ENCODE measurements around the gene CASP2.

CASP2 gene

DNA sequence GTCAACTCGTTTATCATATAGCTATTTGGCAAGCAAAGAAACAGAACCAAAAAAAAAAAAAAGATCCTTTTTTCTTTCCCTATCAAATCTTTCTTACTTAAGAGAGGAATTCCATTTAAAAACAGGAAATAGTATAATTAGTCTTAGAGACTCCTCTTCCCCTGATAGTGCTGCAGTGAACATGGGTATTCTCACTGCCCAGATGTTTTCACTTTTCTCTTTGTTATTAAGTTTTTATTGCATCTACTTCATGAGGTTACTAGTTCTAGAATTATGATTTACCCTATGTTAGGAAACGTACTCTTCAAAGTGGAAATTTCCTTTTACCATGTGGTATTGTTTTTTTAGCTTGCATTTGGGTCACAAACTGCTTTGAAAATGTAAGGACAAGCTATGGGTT lies 8.5 kb downstream of the CASP2 start:
- DNase-seq (ENCODE audit: low read depth) = no peak

DNA sequence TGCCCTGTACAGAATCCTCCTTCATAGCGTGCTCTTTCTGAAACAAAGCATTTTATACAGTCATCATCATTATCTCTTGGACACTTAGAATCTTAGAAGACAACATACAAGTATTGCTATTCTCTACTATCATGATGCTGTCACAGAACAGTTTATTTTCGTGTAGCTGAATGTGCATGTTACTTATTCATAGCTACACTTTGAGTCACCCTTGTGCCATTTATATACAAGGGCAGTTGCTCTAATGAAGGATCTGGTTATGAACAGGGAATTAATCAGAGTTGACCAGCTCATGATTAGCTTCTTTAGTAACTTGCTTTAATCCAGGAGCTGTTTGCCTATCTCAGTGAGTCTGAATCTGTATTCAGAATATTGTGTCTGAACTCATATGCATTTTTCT lies 11.2 kb downstream of the CASP2 start:
- no peak for DNase-seq (ENCODE audit: low read depth)

DNA sequence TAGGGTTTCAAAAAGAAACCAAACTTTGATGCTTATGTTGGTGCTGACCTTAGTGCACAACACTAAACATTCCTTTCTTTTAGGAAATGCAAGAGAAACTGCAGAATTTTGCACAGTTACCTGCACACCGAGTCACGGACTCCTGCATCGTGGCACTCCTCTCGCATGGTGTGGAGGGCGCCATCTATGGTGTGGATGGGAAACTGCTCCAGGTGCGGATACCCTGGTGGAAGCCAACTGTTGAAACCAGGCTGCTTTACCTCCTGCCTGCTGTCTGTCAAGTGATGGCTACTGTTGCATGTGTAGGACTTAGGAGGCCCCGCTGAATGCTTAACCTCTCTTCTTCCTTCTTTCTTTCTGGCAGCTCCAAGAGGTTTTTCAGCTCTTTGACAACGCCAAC lies 11.7 kb downstream of the CASP2 start:
- no peak for DNase-seq (ENCODE audit: low read depth)

DNA sequence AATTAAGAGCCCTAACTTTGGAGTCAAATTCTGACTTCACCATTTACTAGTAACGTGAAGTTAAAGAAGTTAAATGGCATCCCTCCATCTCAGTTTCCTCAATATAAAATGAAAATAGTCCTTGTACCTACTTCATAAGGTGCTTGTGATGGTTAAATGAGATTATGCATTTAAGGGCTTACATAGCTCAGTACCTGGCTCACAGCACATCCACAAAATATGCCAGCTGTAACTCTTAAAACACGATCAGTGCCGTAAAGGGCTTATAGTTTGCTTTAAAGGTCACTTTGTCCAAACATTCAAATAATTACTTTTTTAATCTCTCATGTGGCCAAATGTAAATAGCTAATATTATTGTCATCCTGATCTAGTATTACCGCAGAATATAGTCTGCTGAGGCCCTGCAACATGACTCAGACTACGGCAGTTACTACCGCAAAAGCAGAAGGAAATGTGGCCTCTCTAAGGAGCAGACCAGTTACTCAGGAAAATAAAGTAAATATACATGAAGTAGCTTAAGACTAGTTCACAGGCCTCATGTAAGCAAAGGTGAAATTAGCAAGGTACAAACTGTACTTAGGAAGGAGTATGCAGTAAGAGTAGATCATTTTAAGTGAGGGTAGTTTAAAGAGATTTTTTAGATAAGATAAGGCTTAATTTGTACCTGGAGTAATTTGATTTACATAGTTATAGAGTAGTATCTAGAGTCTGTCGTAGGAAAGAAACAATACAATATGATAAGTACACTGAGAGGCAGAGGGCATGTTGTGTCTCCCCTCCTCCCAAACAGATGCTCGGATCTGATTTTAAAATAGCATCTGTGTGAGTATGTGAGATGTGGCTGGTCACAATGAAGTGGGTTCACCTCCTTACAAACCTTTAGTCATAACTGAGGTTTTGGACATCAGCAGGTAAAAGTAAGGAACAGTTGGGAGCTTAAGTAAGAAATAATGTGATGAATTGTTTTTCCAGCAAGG lies 13.1 kb downstream of the CASP2 start:
- DNase-seq (ENCODE audit: low read depth) = no peak

DNA sequence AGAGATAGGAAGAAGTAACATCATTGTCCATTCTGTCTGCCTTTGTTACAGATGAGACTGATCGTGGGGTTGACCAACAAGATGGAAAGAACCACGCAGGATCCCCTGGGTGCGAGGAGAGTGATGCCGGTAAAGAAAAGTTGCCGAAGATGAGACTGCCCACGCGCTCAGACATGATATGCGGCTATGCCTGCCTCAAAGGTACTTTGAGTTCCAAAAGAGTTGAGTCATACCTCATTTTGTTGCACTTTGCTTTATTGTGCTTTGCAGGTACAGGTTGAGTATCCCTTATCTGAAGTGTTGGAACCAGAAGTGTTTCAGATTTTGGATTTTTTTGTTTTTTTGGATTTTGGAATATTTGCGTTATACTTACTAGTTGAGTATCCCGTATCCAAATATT lies 15.6 kb downstream of the CASP2 start:
- no peak for DNase-seq (ENCODE audit: low read depth)

DNA sequence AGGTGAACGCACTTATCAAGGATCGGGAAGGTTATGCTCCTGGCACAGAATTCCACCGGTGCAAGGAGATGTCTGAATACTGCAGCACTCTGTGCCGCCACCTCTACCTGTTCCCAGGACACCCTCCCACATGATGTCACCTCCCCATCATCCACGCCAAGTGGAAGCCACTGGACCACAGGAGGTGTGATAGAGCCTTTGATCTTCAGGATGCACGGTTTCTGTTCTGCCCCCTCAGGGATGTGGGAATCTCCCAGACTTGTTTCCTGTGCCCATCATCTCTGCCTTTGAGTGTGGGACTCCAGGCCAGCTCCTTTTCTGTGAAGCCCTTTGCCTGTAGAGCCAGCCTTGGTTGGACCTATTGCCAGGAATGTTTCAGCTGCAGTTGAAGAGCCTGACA lies 16.8 kb downstream of the CASP2 start:
- no peak for DNase-seq (ENCODE audit: low read depth)

DNA sequence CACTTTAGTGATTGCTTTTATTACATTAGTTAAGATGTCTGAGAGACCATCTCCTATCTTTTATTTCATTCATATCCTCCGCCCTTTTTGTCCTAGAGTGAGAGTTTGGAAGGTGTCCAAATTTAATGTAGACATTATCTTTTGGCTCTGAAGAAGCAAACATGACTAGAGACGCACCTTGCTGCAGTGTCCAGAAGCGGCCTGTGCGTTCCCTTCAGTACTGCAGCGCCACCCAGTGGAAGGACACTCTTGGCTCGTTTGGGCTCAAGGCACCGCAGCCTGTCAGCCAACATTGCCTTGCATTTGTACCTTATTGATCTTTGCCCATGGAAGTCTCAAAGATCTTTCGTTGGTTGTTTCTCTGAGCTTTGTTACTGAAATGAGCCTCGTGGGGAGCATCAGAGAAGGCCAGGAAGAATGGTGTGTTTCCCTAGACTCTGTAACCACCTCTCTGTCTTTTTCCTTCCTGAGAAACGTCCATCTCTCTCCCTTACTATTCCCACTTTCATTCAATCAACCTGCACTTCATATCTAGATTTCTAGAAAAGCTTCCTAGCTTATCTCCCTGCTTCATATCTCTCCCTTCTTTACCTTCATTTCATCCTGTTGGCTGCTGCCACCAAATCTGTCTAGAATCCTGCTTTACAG lies 17.4 kb downstream of the CASP2 start:
- peak; percentile 18 for DNase-seq (ENCODE audit: low read depth)

DNA sequence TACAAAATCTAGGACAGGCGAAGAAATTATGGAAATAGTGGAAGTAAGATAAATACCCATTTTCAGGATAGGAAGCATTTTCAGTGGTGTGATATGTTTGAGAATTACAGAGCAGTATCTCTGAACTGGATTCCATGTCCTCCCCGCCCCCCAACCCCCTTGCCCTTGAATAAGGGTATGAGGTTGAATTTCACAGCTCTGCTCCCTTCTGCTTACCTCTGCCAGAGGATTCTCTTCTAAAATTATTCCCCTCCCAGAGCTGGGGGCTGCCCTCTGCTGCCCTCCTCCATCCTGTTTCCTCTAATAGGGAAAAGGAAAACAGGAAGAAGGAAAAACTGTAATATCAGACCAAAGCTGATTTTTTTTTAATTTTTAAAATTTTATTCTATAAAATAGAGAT lies 20.5 kb downstream of the CASP2 start:
- no peak for DNase-seq (ENCODE audit: low read depth)

DNA sequence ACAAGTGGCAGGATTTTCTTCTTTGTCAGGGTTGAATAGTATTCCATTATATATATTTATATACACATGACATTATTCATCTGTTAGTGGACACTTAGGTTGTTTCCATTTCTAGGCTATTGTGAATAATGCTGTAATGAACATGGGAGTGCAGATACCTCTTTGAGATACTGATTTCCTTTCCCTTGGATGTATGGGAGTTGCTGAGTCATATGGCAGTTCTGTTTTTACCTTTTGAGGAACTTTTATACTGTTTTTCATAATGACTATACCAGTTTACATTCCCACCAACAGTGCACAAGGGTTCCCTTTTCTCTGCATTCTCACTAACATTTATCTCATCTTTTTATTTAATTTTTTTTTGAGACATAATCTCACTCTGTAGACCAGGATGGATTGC lies 26.0 kb downstream of the CASP2 start:
- no peak for DNase-seq (ENCODE audit: low read depth)

DNA sequence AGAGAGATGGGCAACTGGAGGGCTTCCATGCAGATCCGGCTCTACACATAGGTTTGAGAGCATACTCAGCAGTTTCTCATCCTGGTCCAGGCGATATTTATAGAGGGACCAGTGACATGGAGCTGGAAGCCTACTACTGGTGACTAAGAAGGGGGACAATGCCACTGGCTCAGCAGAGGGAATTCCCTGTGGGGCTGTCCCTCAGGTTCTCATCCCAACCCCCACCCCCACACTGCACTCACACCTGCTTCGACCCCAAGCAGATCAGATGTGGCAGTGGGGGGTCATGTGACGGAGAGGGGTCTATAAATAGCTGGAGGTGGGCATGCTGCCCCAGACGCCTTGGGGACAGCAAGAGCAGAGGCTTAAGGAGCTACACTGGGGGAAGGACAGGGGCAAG lies 27.6 kb downstream of the CASP2 start, which contains the start of gene CLCN1:
Gene CLCN1, plus strand, starts transcription at position 336 of the 400 bp plus-strand sequence. CDS start 102 bp downstream, outside the sequence.
- no peak for DNase-seq (ENCODE audit: low read depth)

DNA sequence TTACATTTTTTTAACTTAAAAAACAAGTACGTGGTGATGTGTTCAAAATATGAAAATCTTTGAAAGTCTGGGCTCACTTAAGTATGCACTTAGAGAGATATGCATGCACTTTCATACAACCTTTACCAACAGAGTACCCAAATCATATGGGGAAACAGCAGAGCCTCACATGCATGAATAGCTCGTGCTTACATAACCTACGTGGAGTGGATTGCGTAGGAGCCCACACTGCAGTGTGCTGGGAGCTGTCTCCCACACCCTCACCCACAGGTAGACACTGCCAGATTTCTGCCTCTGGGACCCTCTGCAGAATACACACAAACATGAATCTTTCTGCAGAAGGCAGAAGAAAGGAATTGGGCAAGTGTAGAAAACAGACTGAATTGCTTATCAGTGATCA lies 28.3 kb downstream of the CASP2 start:
- DNase-seq (ENCODE audit: low read depth) = no peak

DNA sequence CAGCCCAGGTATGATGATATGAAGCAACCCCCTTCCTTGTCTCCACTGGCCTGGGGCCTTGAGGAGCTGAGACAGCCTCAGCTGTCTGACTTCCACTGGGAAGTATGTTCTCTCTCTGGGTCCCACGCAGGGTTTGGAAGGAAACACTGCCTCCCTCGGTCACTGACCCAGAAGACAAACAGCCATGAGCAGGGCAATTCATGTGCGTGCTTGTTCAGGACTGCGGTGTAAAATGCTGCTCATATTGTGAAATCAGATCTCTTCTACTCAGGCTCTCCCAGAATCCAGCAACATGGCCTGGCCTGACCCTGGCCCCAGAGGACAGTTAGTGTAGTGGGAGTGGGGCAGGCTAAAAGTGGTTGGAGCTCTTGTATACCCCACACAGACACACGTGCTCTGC lies 30.5 kb downstream of the CASP2 start:
- peak; percentile 30 for DNase-seq (ENCODE audit: low read depth)

DNA sequence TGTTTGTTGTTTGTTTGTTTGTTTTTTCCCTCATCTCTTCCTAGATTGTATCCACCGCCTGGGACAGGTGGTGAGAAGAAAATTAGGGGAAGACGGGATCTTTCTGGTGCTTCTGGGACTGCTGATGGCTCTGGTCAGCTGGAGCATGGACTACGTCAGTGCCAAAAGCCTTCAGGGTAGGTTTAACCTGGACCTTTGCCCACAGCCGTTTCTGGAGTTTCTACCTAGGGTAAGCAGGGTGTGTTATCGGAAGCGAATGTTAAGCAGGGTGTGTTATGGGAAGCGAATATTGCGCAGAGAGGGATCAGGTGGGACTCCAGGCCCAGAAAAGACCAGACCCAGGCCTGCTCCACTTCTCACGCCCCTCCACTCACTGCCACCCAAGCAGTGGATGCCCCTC lies 32.5 kb downstream of the CASP2 start:
- DNase-seq (ENCODE audit: low read depth) = no peak

DNA sequence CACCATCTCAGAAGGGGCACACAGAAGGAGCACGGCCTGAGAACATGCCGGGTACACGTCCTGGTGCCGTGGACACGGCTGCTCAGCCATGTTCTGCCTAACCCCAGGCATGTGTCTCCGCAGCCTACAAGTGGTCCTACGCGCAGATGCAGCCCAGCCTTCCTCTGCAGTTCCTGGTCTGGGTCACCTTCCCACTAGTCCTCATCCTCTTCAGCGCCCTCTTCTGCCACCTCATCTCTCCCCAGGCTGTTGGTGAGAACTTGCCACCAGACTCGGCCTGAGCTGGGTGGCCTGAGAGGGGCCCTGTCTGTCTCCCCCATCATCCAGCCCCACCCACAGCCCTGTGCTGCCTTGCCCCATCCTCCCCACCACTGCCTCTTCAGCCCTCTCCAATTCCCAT lies 33.1 kb downstream of the CASP2 start:
- no peak for DNase-seq (ENCODE audit: low read depth)

DNA sequence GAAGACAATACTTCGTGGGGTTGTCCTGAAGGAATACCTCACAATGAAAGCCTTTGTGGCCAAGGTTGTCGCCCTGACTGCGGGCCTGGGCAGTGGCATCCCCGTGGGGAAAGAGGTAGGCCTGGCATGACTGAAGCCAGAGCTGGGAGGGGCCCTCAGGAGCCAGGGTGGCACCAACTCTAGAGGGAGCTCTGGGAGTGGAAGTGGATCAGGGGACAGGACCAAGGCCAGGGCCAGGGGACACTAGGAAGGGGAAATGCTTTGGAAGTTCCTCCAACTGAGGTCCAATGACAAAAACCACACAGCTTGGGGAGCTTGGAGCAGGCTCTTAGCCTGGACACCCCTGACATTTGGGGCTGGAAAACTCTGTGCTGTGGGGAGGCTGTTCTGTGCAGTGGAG lies 33.6 kb downstream of the CASP2 start:
- DNase-seq (ENCODE audit: low read depth) = no peak

DNA sequence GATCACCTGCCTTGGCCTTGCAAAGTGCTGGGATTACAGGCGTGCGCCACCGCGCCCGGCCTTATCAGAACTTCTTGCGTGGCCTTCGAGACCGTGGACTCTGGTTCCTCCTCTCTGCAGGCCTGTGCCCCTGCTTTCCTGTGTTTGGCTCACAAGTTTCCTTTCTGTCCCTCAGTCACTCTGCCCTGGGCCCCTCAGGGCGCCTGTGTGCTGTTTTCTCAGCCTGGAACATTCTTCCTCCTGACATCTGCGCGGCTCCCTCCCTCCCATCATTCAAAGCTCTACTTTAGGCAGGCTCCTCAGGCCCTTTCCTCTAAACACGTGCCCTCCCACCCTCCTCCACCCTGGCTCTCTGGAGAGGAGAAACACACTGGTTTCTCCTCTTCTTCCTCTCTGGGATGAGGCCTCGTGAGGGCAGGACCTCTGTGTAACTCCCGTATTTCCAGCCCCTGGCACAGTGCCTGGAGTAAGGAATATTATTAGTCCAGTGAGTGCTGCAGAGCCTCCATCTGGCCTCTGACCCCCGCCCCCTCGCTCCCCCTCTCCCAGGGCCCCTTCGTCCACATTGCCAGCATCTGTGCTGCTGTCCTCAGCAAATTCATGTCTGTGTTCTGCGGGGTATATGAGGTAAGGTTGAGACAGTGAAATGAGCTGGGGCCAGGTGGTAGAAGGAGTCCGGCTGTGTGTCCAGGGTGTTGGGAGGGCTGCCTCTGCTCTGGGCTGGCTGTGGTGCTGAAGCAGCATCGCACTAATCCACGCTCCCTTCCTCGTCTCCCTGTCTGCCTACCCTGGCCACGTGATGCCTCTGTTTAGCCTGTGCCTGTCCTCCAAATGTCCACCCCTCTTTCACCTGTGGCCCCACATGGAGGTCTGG lies 34.8 kb downstream of the CASP2 start:
- DNase-seq (ENCODE audit: low read depth) = no peak

DNA sequence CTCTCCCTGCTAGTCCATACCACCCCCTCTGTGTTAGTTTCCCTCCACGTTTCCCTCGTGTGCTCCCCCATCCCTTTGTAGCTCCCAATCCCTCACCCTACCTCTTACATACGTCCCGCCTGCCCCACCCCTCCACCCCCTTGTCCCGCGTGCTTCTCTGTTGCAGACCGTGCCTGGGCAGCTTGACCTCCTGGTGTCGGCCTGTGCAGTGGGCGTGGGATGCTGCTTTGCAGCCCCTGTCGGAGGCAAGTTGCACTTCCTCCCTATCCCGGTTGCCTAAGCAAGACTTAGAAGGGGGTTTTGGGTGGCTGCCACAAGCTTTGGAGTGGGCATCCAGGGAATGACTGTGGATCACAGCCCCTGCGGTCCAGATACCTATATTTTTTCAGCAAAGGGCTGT lies 35.5 kb downstream of the CASP2 start:
- no peak for DNase-seq (ENCODE audit: low read depth)

DNA sequence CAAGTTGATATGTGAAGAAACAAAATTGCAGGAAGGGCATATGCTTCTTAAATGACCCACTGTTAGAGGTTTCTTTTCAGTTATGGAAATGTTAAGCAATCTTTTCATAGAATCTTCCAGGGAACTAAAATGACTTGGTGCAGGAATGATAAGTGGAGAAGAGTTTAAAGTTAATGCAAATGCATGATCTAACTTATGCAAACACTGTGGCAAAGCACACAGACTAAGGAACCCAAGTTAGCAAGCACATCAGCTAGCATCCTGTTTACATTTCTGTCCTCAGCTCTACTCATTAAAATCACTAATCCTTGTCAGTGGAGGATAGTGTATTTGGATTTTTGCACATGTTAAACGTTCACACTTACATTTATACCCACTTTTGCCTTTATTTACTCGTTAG lies 37.1 kb downstream of the CASP2 start:
- no peak for DNase-seq (ENCODE audit: low read depth)

DNA sequence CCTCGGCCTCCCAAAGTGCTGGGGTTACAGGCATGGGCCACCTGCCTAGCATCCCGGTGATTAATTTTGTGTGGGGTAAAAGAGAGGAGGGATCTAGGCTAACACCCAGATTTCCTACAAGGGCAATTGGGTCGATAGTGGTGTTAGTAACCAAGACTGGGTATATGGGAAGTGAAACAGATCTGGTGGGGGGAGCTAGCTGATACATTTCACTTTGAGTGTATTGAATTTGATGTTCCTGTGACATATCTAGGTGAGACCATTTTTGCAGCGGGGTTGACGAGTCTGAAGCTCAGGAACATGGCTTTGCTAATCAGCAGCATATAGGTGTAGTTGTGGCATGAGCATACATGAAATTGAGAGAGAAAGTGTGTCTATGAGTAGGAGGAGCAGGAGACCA lies 39.8 kb downstream of the CASP2 start:
- no peak for DNase-seq (ENCODE audit: low read depth)

DNA sequence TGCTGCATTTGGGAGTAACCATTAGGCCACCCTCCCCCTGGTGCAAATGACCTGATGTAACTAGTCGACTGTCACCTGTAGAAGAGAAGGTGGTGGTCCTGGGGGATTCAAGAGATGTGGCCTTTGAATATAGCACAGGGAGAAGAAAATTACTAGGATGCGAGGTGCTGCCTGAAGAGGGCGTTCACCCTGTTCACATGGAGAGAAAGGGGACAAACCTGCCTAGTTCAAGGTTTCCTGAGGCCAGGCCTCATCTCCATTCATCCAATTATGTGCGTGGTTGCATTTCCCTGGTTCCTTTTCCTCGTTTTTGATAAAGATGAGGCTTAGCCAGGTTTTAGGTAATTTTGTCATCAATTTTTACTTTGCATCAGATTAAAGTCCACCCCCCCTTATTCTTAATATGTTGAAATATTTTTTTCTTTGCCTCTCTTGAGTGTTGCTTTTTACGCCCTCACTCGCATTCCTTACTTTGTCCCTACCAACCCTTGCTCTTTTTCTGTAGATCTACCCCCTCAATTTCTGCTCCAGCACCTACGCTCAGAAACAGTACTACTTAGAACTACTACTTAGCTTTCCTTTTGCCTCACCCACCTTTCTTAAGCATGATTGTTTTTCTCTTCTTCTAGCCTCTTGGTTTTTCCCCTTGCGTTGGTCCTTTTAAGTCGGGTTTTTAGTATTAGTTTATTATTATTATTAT lies 41.5 kb downstream of the CASP2 start:
- no peak for DNase-seq (ENCODE audit: low read depth)

DNA sequence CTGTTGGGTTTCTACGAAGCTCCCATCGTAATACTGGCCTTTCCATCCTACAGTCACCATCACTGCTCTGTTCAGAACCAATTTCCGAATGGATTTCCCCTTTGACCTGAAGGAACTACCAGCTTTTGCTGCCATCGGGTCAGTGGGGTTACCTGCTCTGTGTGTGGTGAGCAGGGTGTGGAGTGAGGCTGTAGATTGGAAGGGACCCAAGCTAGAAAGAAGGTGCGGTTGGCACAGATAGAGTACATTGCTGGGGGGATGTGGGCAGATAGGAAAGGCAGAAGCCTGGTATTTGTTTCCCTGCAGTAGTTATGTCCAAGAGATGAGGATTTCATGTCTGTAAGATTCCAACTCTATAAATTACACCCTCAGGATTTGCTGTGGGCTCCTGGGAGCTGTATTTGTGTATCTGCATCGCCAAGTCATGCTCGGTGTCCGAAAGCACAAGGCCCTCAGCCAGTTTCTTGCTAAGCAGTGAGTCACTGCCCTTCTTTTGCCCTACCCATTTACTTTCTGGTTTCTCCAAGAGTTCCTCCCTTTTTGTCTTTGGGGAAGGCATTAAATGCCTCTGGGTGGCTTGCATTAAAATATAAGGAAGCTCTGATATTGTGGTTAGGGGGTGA lies 43.1 kb downstream of the CASP2 start:
- peak; percentile 86 for DNase-seq (ENCODE audit: low read depth)

Measured in fibroblast of the conjunctiva (primary cell).